ENCODE measurements around the gene CASD1.

Gene CASD1

GRCh38 chr7:94513565-94513860, 3.9 kb downstream of the CASD1 start:
- no peak for DNase-seq (ENCODE audit: low read depth)

GRCh38 chr7:94514140-94514889, 4.7 kb downstream of the CASD1 start:
- no peak for DNase-seq (ENCODE audit: low read depth)

GRCh38 chr7:94514917-94515316, 5.3 kb downstream of the CASD1 start:
- no peak for DNase-seq (ENCODE audit: low read depth)

GRCh38 chr7:94525923-94526322, 16.3 kb downstream of the CASD1 start:
- no peak for DNase-seq (ENCODE audit: low read depth)

- no peak for DNase-seq (ENCODE audit: low read depth)
These were observed 19.9 kb downstream of the CASD1 start for GRCh38 chr7:94529516-94529915.

GRCh38 chr7:94530109-94530508, 20.5 kb downstream of the CASD1 start:
- DNase-seq (ENCODE audit: low read depth) = no peak

- DNase-seq (ENCODE audit: low read depth) = no peak
These were observed 23.1 kb downstream of the CASD1 start for GRCh38 chr7:94532676-94533075.

- DNase-seq (ENCODE audit: low read depth) = no peak
These were observed 30.8 kb downstream of the CASD1 start for GRCh38 chr7:94540428-94540827.

- DNase-seq (ENCODE audit: low read depth) = no peak
These were observed 37.5 kb downstream of the CASD1 start for GRCh38 chr7:94547126-94547525.

- DNase-seq (ENCODE audit: low read depth) = no peak
These were observed 46.4 kb downstream of the CASD1 start for GRCh38 chr7:94556028-94556427.

- no peak for DNase-seq (ENCODE audit: low read depth)
These were observed 47.6 kb downstream of the CASD1 start for GRCh38 chr7:94557215-94557614.

GRCh38 chr7:94559972-94560371, 50.4 kb downstream of the CASD1 start:
- no peak for DNase-seq (ENCODE audit: low read depth)

- no peak for DNase-seq (ENCODE audit: low read depth)
These were observed 52.4 kb downstream of the CASD1 start for GRCh38 chr7:94561841-94562514.

- no peak for DNase-seq (ENCODE audit: low read depth)
These were observed 52.9 kb downstream of the CASD1 start for GRCh38 chr7:94562525-94562924.

GRCh38 chr7:94565247-94565894, 55.8 kb downstream of the CASD1 start:
- no peak for DNase-seq (ENCODE audit: low read depth)

GRCh38 chr7:94567396-94567795, 57.8 kb downstream of the CASD1 start:
- no peak for DNase-seq (ENCODE audit: low read depth)

- no peak for DNase-seq (ENCODE audit: low read depth)
These were observed 62.2 kb downstream of the CASD1 start for GRCh38 chr7:94571816-94572215.

GRCh38 chr7:94575646-94576045, 66.0 kb downstream of the CASD1 start:
- DNase-seq (ENCODE audit: low read depth) = no peak

- no peak for DNase-seq (ENCODE audit: low read depth)
These were observed 66.7 kb downstream of the CASD1 start for GRCh38 chr7:94576316-94576715.

GRCh38 chr7:94577357-94577756, 67.7 kb downstream of the CASD1 start:
- DNase-seq (ENCODE audit: low read depth) = no peak

- DNase-seq (ENCODE audit: low read depth) = no peak
These were observed 69.0 kb downstream of the CASD1 start for GRCh38 chr7:94578614-94579013.

- no peak for DNase-seq (ENCODE audit: low read depth)
These were observed 69.9 kb downstream of the CASD1 start for GRCh38 chr7:94579470-94579869.

- no peak for DNase-seq (ENCODE audit: low read depth)
These were observed 71.0 kb downstream of the CASD1 start for GRCh38 chr7:94580601-94581000.

- DNase-seq (ENCODE audit: low read depth) = no peak
These were observed 74.5 kb downstream of the CASD1 start for GRCh38 chr7:94584113-94584512.
